ENCODE data around the gene ARHGEF10L. TPM values are rescaled to one million over a fixed set of nuclear protein-coding genes. Genes with fewer than 3 reads are reported as not detected.

The ARHGEF10L gene
- total RNA-seq, 1 experiment from 2014 or later: 11.2 TPM

GRCh38 chr1:17731460-17731859, 192.0 kb downstream of the ARHGEF10L start:
- DNase-seq (no peak), ATAC-seq (no peak)
- Histone ChIP-seq H3K4me1 (ENCODE audit: insufficient read depth, low read length) (no peaks in the 10 kb centered on the region), H3K9ac (ENCODE audit: low read length) (no peak overlapping the region), H3F3A (ENCODE audit: low read length, unreplicated experiment) (no peaks in the 10 kb centered on the region), H4K20me1 (ENCODE audit: low read length) (no peaks in the 10 kb centered on the region), H3K4me3 (ENCODE audit: low read length) (no peak overlapping the region), H2AFZ (ENCODE audit: low read length) (no peak overlapping the region), H3K9me2 (replicated peaks; ENCODE audit: low read length) (no peaks in the 10 kb centered on the region), H3K9me3 (ENCODE audit: low read length) (no peaks in the 10 kb centered on the region), H3K27ac (ENCODE audit: low read length) (no peak overlapping the region), H3K36me3 (ENCODE audit: low read depth, low read length) (no peaks in the 10 kb centered on the region), H3K79me2 (ENCODE audit: low read length) (no peaks in the 10 kb centered on the region), H3K27me3 (ENCODE audit: low read length) (no peaks in the 10 kb centered on the region; the same call in 1 of the 2 replicates), H3K4me2 (ENCODE audit: low read length) (no peak overlapping the region)
- BruUV-seq (replicated peaks): no TSS peak
- POLR2A ChIA-PET (ENCODE audit: unreplicated experiment): no interaction called here
- CTCF ChIA-PET: no interaction called here
- intact Hi-C loops (cut with micrococcal nuclease): no loop called here
- TF ChIP-seq EZH2phosphoT487 (IDR thresholded peaks at IDR 0.05; ENCODE audit: borderline replicate concordance, low read length) (no peak), EZH2 (IDR thresholded peaks at IDR 0.05; ENCODE audit: low read length, unreplicated experiment) (no peak), CTCF (conservative IDR thresholded peaks at IDR 0.05; ENCODE audit: low read depth, low read length) (no peak)

GRCh38 chr1:17732475-17732874, 193.0 kb downstream of the ARHGEF10L start:
- no peak overlapping the region for H2AFZ ChIP-seq (ENCODE audit: low read length)
- H3K4me2 ChIP-seq (ENCODE audit: low read length): no peak overlapping the region
- H3K4me3 ChIP-seq (ENCODE audit: low read length): no peak overlapping the region
- H3K27me3 ChIP-seq (ENCODE audit: low read length): no peaks in the 10 kb centered on the region; the same call in 1 of the 2 replicates
- H3F3A ChIP-seq (ENCODE audit: low read length, unreplicated experiment): no peaks in the 10 kb centered on the region
- TF ChIP-seq EZH2phosphoT487 (IDR thresholded peaks at IDR 0.05; ENCODE audit: borderline replicate concordance, low read length) (no peak), EZH2 (IDR thresholded peaks at IDR 0.05; ENCODE audit: low read length, unreplicated experiment) (no peak), CTCF (conservative IDR thresholded peaks at IDR 0.05; ENCODE audit: low read depth, low read length) (no peak)
- H3K36me3 ChIP-seq (ENCODE audit: low read depth, low read length): no peaks in the 10 kb centered on the region
- DNase-seq (peak; percentile 42), ATAC-seq (peak; percentile 60)
- POLR2A ChIA-PET (ENCODE audit: unreplicated experiment): no interaction called here
- H4K20me1 ChIP-seq (ENCODE audit: low read length): no peaks in the 10 kb centered on the region
- intact Hi-C loops (cut with micrococcal nuclease): no loop called here
- H3K9me2 ChIP-seq (replicated peaks; ENCODE audit: low read length): no peaks in the 10 kb centered on the region
- H3K27ac ChIP-seq (ENCODE audit: low read length): no peak overlapping the region
- H3K9me3 ChIP-seq (ENCODE audit: low read length): no peaks in the 10 kb centered on the region
- no peaks in the 10 kb centered on the region for H3K79me2 ChIP-seq (ENCODE audit: low read length)
- no peak overlapping the region for H3K9ac ChIP-seq (ENCODE audit: low read length)
- H3K4me1 ChIP-seq (ENCODE audit: insufficient read depth, low read length): no peaks in the 10 kb centered on the region
- no TSS peak for BruUV-seq (replicated peaks)
- CTCF ChIA-PET: no interaction called here

- Histone ChIP-seq H2AFZ (ENCODE audit: low read length) (no peak overlapping the region), H3K9ac (ENCODE audit: low read length) (no peak overlapping the region), H3K4me3 (ENCODE audit: low read length) (no peak overlapping the region), H3K9me3 (ENCODE audit: low read length) (no peaks in the 10 kb centered on the region), H3K9me2 (replicated peaks; ENCODE audit: low read length) (no peaks in the 10 kb centered on the region), H3K4me2 (ENCODE audit: low read length) (no peak overlapping the region), H4K20me1 (ENCODE audit: low read length) (no peaks in the 10 kb centered on the region), H3K79me2 (ENCODE audit: low read length) (no peaks in the 10 kb centered on the region), H3K4me1 (ENCODE audit: insufficient read depth, low read length) (no peaks in the 10 kb centered on the region), H3K27ac (ENCODE audit: low read length) (no peak overlapping the region), H3K36me3 (ENCODE audit: low read depth, low read length) (no peaks in the 10 kb centered on the region), H3F3A (ENCODE audit: low read length, unreplicated experiment) (no peaks in the 10 kb centered on the region), H3K27me3 (ENCODE audit: low read length) (no peaks in the 10 kb centered on the region; the same call in 1 of the 2 replicates)
- intact Hi-C loops (cut with micrococcal nuclease): no loop called here
- DNase-seq (no peak), ATAC-seq (no peak)
- TF ChIP-seq EZH2 (IDR thresholded peaks at IDR 0.05; ENCODE audit: low read length, unreplicated experiment): no peak
- TF ChIP-seq CTCF (conservative IDR thresholded peaks at IDR 0.05; ENCODE audit: low read depth, low read length): no peak
- no peak for TF ChIP-seq EZH2phosphoT487 (IDR thresholded peaks at IDR 0.05; ENCODE audit: borderline replicate concordance, low read length)
- ChIA-PET CTCF (no interaction called here), POLR2A (ENCODE audit: unreplicated experiment) (no interaction called here)
- BruUV-seq (replicated peaks): no TSS peak
Observed at GRCh38 chr1:17733661-17734060, 194.2 kb downstream of the ARHGEF10L start.

Data from PC-3 (cell line).